ENCODE results near the gene PIM3. TPM values are rescaled to one million over a fixed set of nuclear protein-coding genes. Genes with fewer than 3 reads are reported as not detected.
A peak's percentile ranks its signal among the peaks of the same experiment; 100 is the strongest.

PIM3 gene
- total and polyA plus RNA-seq, 4 donors: 11.0 to 74.9 (median 28.7) TPM

- intact Hi-C loops (cut with DNase I): loop anchor here in 1 of 2 donors (10.0 kb wide), 1 partner anchor 244 kb away; the partner anchor contains the start of gene SELENOO
- Histone ChIP-seq H3K4me3 (ENCODE audit: low read length in 2 of 2) (peak overlapping the region; percentile 81 to 86), H3K4me1 (ENCODE audit: control insufficient read depth in 1 of 2, insufficient read depth in 2 of 2, low read length in 2 of 2) (no peaks in the 10 kb centered on the region), H3K9me3 (ENCODE audit: control insufficient read depth, low read length) (no peaks in the 10 kb centered on the region), H3K27ac (ENCODE audit: low read depth in 1 of 2, low read length in 2 of 2) (peak overlapping the region in 1 of 2 donors; percentile 28), H3K36me3 (ENCODE audit: control insufficient read depth in 1 of 2, insufficient read depth in 2 of 2, low read length in 1 of 2) (peaks cover 0 to 3% of the 10 kb centered on the region in 2 donors), H3K27me3 (ENCODE audit: control insufficient read depth in 1 of 2, insufficient read depth in 2 of 2, low read length in 1 of 2) (no peaks in the 10 kb centered on the region)
- DNase-seq: peak; percentile 69 to 85
- 1% methylated on average over 40 to 84 of the region's 84 CpGs for WGBS, 2 donors
- ATAC-seq (ENCODE audit: low FRiP score): no peak
Measured at GRCh38 chr22:49961005-49961600, 531 bp downstream of the PIM3 start.

- ATAC-seq (ENCODE audit: low FRiP score): no peak
- H3K4me1 ChIP-seq (ENCODE audit: control insufficient read depth in 1 of 2, insufficient read depth in 2 of 2, low read length in 2 of 2): no peaks in the 10 kb centered on the region
- 2 to 3% methylated on average over 49 of the region's 49 CpGs for WGBS, 2 donors
- peak overlapping the region; percentile 81 to 86 for H3K4me3 ChIP-seq (ENCODE audit: low read length in 2 of 2)
- no peaks in the 10 kb centered on the region for H3K9me3 ChIP-seq (ENCODE audit: control insufficient read depth, low read length)
- intact Hi-C loops (cut with DNase I): loop anchor here in 1 of 2 donors (10.0 kb wide), 1 partner anchor 243 kb away; the partner anchor contains the start of gene SELENOO
- peak in 1 of 2 donors; percentile 82 for DNase-seq
- H3K27ac ChIP-seq (ENCODE audit: low read depth in 1 of 2, low read length in 2 of 2): peak overlapping the region in 1 of 2 donors; percentile 38
- peaks cover 0 to 3% of the 10 kb centered on the region in 2 donors for H3K36me3 ChIP-seq (ENCODE audit: control insufficient read depth in 1 of 2, insufficient read depth in 2 of 2, low read length in 1 of 2)
- no peaks in the 10 kb centered on the region for H3K27me3 ChIP-seq (ENCODE audit: control insufficient read depth in 1 of 2, insufficient read depth in 2 of 2, low read length in 1 of 2)
Measured at GRCh38 chr22:49961601-49962011, 1.0 kb downstream of the PIM3 start.

GRCh38 chr22:49962012-49962750 is 1.6 kb downstream of the PIM3 start:
- intact Hi-C loops (cut with DNase I): loop anchor here in 1 of 2 donors (10.0 kb wide), 1 partner anchor 243 kb away; the partner anchor contains the start of gene SELENOO
- Histone ChIP-seq H3K4me1 (ENCODE audit: control insufficient read depth in 1 of 2, insufficient read depth in 2 of 2, low read length in 2 of 2) (no peaks in the 10 kb centered on the region), H3K9me3 (ENCODE audit: control insufficient read depth, low read length) (no peaks in the 10 kb centered on the region), H3K36me3 (ENCODE audit: control insufficient read depth in 1 of 2, insufficient read depth in 2 of 2, low read length in 1 of 2) (peaks cover 0 to 3% of the 10 kb centered on the region in 2 donors), H3K27ac (ENCODE audit: low read depth in 1 of 2, low read length in 2 of 2) (peak overlapping the region in 1 of 2 donors; percentile 38), H3K27me3 (ENCODE audit: control insufficient read depth in 1 of 2, insufficient read depth in 2 of 2, low read length in 1 of 2) (no peaks in the 10 kb centered on the region), H3K4me3 (ENCODE audit: low read length in 2 of 2) (peak overlapping the region; percentile 81 to 86)
- ATAC-seq (ENCODE audit: low FRiP score) (peak; percentile 67), DNase-seq (peak; percentile 93 to 95)
- WGBS, 2 donors: 8 to 14% methylated on average over 42 to 70 of the region's 70 CpGs

- H3K9me3 ChIP-seq (ENCODE audit: control insufficient read depth, low read length): no peaks in the 10 kb centered on the region
- intact Hi-C loops (cut with DNase I): loop anchor here in 1 of 2 donors (10.0 kb wide), 1 partner anchor 242 kb away; the partner anchor contains the start of gene SELENOO
- H3K36me3 ChIP-seq (ENCODE audit: control insufficient read depth in 1 of 2, insufficient read depth in 2 of 2, low read length in 1 of 2): peaks cover 0 to 3% of the 10 kb centered on the region in 2 donors
- H3K27me3 ChIP-seq (ENCODE audit: control insufficient read depth in 1 of 2, insufficient read depth in 2 of 2, low read length in 1 of 2): no peaks in the 10 kb centered on the region
- WGBS, 2 donors: 84 to 88% methylated on average over 57 to 63 of the region's 63 CpGs
- peak overlapping the region in 1 of 2 donors; percentile 2 for H3K27ac ChIP-seq (ENCODE audit: low read depth in 1 of 2, low read length in 2 of 2)
- peak overlapping the region in 1 of 2 donors; percentile 81 for H3K4me3 ChIP-seq (ENCODE audit: low read length in 2 of 2)
- no peaks in the 10 kb centered on the region for H3K4me1 ChIP-seq (ENCODE audit: control insufficient read depth in 1 of 2, insufficient read depth in 2 of 2, low read length in 2 of 2)
- DNase-seq (peak; percentile 60 to 82), ATAC-seq (ENCODE audit: low FRiP score) (no peak)
Measured at GRCh38 chr22:49962751-49963646, 2.4 kb downstream of the PIM3 start.

GRCh38 chr22:49963647-49964026 is 3.1 kb downstream of the PIM3 start:
- intact Hi-C loops (cut with DNase I): loop anchor here in 1 of 2 donors (10.0 kb wide), 1 partner anchor 241 kb away; the partner anchor contains the start of gene SELENOO
- Histone ChIP-seq H3K27me3 (ENCODE audit: control insufficient read depth in 1 of 2, insufficient read depth in 2 of 2, low read length in 1 of 2) (no peaks in the 10 kb centered on the region), H3K4me1 (ENCODE audit: control insufficient read depth in 1 of 2, insufficient read depth in 2 of 2, low read length in 2 of 2) (no peaks in the 10 kb centered on the region), H3K4me3 (ENCODE audit: low read length in 2 of 2) (no peak overlapping the region), H3K27ac (ENCODE audit: low read depth in 1 of 2, low read length in 2 of 2) (no peak overlapping the region), H3K9me3 (ENCODE audit: control insufficient read depth, low read length) (no peaks in the 10 kb centered on the region), H3K36me3 (ENCODE audit: control insufficient read depth in 1 of 2, insufficient read depth in 2 of 2, low read length in 1 of 2) (peaks cover 0 to 3% of the 10 kb centered on the region in 2 donors)
- WGBS, 2 donors: 80 to 82% methylated on average over 6 of the region's 6 CpGs
- no peak for ATAC-seq (ENCODE audit: low FRiP score)
- DNase-seq: peak in 1 of 2 donors; percentile 44

GRCh38 chr22:49964136-49965090 is 3.8 kb downstream of the PIM3 start:
- DNase-seq: peak; percentile 55 to 74
- H3K9me3 ChIP-seq (ENCODE audit: control insufficient read depth, low read length): no peaks in the 10 kb centered on the region
- 73 to 80% methylated on average over 17 to 19 of the region's 19 CpGs for WGBS, 2 donors
- H3K4me1 ChIP-seq (ENCODE audit: control insufficient read depth in 1 of 2, insufficient read depth in 2 of 2, low read length in 2 of 2): no peaks in the 10 kb centered on the region
- H3K4me3 ChIP-seq (ENCODE audit: low read length in 2 of 2): no peak overlapping the region
- peaks cover 0 to 3% of the 10 kb centered on the region in 2 donors for H3K36me3 ChIP-seq (ENCODE audit: control insufficient read depth in 1 of 2, insufficient read depth in 2 of 2, low read length in 1 of 2)
- H3K27me3 ChIP-seq (ENCODE audit: control insufficient read depth in 1 of 2, insufficient read depth in 2 of 2, low read length in 1 of 2): no peaks in the 10 kb centered on the region
- no peak for ATAC-seq (ENCODE audit: low FRiP score)
- no peak overlapping the region for H3K27ac ChIP-seq (ENCODE audit: low read depth in 1 of 2, low read length in 2 of 2)
- intact Hi-C loops (cut with DNase I): loop anchor here (5.0 to 10.0 kb wide), 2 partner anchors 53 to 240 kb away; partner anchors contain the start of gene SELENOO (in 1 of the 2)

- peaks cover 0 to 3% of the 10 kb centered on the region in 2 donors for H3K36me3 ChIP-seq (ENCODE audit: control insufficient read depth in 1 of 2, insufficient read depth in 2 of 2, low read length in 1 of 2)
- intact Hi-C loops (cut with DNase I): loop anchor here (5.0 to 10.0 kb wide), 2 partner anchors 52 to 239 kb away; partner anchors contain the start of gene SELENOO (in 1 of the 2)
- peak; percentile 46 to 70 for DNase-seq
- H3K4me3 ChIP-seq (ENCODE audit: low read length in 2 of 2): no peak overlapping the region
- H3K4me1 ChIP-seq (ENCODE audit: control insufficient read depth in 1 of 2, insufficient read depth in 2 of 2, low read length in 2 of 2): no peaks in the 10 kb centered on the region
- H3K27ac ChIP-seq (ENCODE audit: low read depth in 1 of 2, low read length in 2 of 2): no peak overlapping the region
- H3K9me3 ChIP-seq (ENCODE audit: control insufficient read depth, low read length): no peaks in the 10 kb centered on the region
- no peaks in the 10 kb centered on the region for H3K27me3 ChIP-seq (ENCODE audit: control insufficient read depth in 1 of 2, insufficient read depth in 2 of 2, low read length in 1 of 2)
- ATAC-seq (ENCODE audit: low FRiP score): no peak
- WGBS, 2 donors: 88 to 89% methylated on average over 22 of the region's 22 CpGs
Measured at GRCh38 chr22:49965091-49966040, 4.8 kb downstream of the PIM3 start.

Data from aorta (tissue), 5 donors.